Vagina (tissue), 2 donors: Measurements from ENCODE around the gene LIPE.

Experiments
- POLR2AphosphoS5 ChIP-seq, 2 donors: sonication (generic); formaldehyde crosslinking; IDR thresholded peaks; one replicate each; pipeline ENCODE4 v1.9.0; 2017; ENCODE audit warnings: antibody characterized with exemption in 2 of 2, mild to moderate bottlenecking in 2 of 2, low read depth in 1 of 2; ENCODE audit not compliant: insufficient read depth in 1 of 2
- TF ChIP-seq, protein P1 (sequence below), 3 experiments: fragments of 450-650 bp in 2 of 3; fragments of 200-600 bp in 1 of 3; sonication (generic) in 1 of 3; IDR thresholded peaks; one replicate each; pipeline ENCODE4 v1.5.1; 2017 to 2019; ENCODE audit warnings: antibody characterized with exemption in 3 of 3, mild to moderate bottlenecking in 2 of 3, moderate library complexity in 2 of 3

GRCh38 chr19:42362342-42362741 is 64.8 kb downstream of the LIPE start:
- TF ChIP-seq, protein P1, sequence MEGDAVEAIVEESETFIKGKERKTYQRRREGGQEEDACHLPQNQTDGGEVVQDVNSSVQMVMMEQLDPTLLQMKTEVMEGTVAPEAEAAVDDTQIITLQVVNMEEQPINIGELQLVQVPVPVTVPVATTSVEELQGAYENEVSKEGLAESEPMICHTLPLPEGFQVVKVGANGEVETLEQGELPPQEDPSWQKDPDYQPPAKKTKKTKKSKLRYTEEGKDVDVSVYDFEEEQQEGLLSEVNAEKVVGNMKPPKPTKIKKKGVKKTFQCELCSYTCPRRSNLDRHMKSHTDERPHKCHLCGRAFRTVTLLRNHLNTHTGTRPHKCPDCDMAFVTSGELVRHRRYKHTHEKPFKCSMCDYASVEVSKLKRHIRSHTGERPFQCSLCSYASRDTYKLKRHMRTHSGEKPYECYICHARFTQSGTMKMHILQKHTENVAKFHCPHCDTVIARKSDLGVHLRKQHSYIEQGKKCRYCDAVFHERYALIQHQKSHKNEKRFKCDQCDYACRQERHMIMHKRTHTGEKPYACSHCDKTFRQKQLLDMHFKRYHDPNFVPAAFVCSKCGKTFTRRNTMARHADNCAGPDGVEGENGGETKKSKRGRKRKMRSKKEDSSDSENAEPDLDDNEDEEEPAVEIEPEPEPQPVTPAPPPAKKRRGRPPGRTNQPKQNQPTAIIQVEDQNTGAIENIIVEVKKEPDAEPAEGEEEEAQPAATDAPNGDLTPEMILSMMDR (IDR thresholded peaks at IDR 0.05) = no peak
- no peak for TF ChIP-seq POLR2AphosphoS5 (IDR thresholded peaks at IDR 0.05; ENCODE audit: insufficient read depth in 1 of 2, low read depth in 1 of 2)
